Suppressor macrophage (primary cell): ENCODE data around the gene IL22RA2.
A peak's percentile ranks its signal among the peaks of the same experiment; 100 is the strongest.
"Not testable (repeated sequence)": the region's sequence is repeated elsewhere in the genome, so short reads cannot be mapped to it uniquely, and the experiment has no call there.

ENCODE experiments used
- DNase-seq, 4 experiments: peaks; one replicate each; pipeline ENCODE4 v3.0.0-alpha.2; 2020 to 2022

Gene IL22RA2

GRCh38 chr6:137121401-137121997, 51.9 kb downstream of the IL22RA2 start:
- no peak for DNase-seq

DNA sequence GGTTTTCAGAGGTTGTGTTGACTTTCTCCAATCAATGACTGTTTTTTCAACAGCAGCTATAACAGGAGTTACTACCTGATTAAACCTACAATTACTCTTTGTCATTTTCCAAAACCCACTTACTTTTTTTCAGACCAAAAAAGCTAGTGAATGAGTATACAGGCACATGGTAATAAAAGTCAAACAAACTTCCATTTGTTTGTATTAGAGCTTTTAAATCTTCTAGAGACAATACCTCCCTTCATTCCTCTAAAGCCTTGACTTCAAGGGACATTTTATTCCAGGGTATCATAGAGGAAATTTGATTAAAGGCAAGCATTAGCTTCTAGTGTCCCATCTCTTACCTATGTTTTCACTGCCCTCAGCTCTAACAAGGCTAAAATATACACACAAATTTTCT, 52.7 kb downstream of the IL22RA2 start:
- no peak for DNase-seq

GRCh38 chr6:137119196-137120104, 54.0 kb downstream of the IL22RA2 start:
- no peak for DNase-seq

- DNase-seq, result no peak
These were observed 55.9 kb downstream of the IL22RA2 start for GRCh38 chr6:137117581-137117980.

DNA sequence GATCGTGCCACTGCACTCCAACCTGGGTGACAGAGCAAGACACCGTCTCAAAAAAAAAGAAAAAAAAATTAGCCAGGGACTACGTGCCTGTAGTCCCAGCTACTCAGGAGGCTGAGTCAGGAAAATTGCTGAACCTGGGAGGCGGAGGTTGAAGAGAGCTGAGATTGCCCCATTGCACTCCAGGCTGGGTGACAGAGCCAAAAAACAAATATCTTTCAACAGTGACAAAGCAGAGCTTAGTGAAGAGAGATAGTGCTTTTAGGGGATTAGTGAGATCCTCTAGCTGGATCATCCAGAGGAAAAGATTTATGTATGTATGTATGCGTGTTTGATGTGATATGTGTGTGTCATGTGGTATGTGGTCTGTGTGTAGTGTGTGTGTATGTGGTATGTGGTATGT, 56.6 kb downstream of the IL22RA2 start:
- no peak for DNase-seq

- DNase-seq, result no peak
These were observed 57.8 kb downstream of the IL22RA2 start for GRCh38 chr6:137115658-137116057.

GRCh38 chr6:137112067-137112355, 61.4 kb downstream of the IL22RA2 start:
- DNase-seq, result no peak

DNA sequence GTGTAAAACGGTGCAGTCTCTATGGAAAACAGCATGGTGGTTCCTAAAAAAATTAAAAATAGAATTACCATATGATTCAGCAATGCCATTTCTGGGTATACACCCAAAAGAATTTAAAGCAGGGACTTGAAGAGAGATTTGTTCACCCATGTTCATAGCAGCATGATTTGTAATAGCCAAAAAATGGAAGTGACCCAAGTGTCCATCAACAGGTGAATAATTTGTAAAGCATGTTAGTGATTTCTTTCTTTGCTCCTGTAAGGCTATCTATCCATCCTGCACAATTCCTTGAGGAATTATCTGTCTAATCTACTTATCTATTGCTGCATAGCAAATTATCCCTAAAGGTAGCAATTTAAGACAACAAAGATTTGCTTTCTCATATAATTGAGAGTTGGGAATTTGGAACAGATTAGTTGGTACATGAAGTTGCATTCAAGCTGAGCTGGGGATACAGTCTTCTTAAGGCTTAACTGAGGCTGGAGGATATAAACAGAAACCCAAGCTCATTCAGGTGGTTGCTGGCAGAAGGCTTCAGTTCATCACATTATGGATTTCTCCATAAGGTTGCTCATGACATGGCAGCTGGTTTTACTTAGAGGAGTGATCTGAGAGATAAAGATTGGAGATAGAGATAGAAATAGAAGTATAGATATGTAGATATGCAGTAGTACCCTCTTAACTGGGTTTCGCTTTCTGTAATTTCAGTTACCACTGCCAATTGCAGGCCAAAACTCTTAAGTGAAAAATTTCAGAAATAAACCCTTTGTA, 62.0 kb downstream of the IL22RA2 start:
- no peak for DNase-seq

DNA sequence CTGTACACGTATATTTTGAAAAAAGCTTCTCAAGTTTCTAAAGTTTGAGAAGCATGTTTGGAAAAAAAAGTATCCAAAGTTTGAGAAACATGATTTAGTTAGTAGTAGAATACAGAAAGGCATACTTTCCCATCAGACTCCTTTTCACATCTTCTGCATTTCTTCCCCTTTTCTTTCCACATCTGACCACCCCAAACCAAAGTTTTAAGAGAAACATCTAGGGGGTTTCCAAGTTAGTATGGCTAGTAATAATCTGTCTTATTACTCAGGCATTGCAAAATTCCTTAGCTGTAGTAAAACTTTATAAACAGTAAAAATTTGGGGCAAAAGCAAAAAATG, 65.7 kb downstream of the IL22RA2 start:
- DNase-seq, result no peak

- DNase-seq, result not testable (repeated sequence)
These were observed 66.2 kb downstream of the IL22RA2 start for GRCh38 chr6:137107047-137107766.

- no peak for DNase-seq
These were observed 67.3 kb downstream of the IL22RA2 start for GRCh38 chr6:137106183-137106582.

DNA sequence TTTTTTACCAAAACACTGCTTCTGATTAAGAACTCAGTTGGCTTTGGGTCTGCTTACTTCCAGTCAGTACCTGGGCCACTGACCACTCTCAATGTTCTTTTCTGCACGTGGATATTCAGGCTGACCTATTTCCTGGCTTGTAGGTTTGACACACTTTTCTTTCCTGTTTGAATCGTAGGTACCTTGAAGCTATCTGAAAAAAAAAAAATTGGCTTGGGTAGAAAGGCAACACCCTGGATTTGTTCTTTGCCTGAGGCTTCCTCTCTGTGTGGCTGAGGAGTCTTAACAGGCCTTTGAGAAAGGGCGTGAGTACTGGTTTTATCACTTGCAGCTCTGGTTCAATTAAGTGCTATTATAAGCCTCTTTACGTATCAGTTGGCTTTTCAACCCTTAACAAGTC, 68.1 kb downstream of the IL22RA2 start:
- DNase-seq, result no peak

DNA sequence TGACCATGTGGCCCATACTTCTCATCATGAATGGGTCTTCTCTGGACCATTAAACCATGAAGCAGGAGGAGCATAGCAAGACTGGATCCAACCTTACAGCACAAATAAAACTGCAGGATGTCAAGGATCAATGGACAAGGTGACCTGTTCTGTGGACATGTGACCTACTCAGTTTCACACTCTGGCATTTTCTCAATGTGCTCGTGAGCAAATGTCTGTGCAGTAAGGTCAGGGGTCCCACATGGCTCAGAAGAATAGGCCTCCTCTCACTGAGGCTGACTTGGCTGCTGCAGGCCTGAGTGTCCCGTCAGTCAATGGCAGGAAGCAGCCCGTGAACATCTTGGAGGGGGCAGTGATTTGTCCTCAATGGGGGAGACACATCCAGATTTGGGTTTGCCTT, 68.5 kb downstream of the IL22RA2 start:
- no peak for DNase-seq

GRCh38 chr6:137102851-137103492, 70.5 kb downstream of the IL22RA2 start:
- DNase-seq, result peak in 3 of 4 experiments; percentile 11 to 30 (median 29)

DNA sequence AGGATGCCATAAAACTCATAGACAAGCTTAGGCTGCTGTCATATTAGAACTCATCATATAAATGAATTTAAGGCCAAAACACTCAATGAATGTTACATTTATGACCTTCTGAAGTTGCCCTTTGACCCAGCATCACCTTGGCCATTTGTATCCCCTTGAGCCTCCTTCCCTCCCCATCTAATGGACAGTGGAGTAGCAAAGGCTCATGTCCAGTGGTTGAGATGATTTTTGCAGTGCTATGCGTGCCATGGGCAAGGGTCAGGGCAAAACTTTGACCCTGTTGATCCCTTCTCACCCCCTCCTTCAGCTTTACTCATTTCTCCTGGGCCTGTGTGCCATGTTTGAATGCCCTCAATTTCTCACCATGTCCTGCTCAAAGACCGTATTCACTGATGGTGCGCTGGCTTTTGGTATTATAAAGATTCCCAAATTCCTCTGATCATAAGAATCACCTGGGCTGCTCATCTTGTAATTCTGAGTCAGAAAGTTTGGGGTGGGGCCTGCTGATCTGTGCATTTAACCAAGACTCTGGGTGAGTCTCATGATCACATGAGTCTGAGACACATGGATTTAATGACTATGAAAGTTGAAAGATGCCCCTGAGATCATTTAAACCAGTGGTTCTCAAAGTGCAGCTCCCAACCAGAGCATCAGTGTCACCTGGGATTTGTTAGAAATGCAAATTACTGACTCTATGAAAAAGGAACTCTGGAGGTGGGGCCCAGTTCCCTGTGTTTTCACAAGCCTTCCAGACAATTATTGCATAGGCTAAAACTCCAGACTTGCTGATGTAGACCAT, 71.2 kb downstream of the IL22RA2 start:
- DNase-seq, result peak in 1 of 4 experiments; percentile 22

- peak in 3 of 4 experiments; percentile 8 to 39 (median 32) for DNase-seq
These were observed 73.6 kb downstream of the IL22RA2 start for GRCh38 chr6:137099689-137100403.

GRCh38 chr6:137097526-137097925, 75.9 kb downstream of the IL22RA2 start:
- no peak for DNase-seq

DNA sequence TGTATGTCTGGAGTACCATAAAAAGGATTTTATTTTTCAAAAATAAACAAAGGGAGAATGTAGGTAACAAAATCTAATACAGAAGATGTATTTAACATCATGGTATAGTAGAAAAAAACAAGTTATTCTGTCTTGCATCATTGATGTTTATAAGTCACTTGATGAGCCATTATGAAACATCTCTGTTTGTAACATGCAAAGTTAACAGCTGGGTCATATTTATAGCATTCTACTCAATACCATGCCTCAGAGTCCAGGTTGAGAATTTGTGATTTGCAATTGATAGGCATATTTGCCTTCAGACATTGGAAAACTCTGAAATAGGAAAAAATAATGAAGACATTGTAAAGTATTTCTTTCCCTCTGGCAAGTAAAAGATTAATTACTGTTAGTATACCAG, 76.4 kb downstream of the IL22RA2 start:
- DNase-seq, result peak in 2 of 4 experiments; percentile 59

GRCh38 chr6:137095651-137096238, 77.7 kb downstream of the IL22RA2 start:
- DNase-seq, result peak; percentile 76 to 91 (median 84)

GRCh38 chr6:137095093-137095492, 78.4 kb downstream of the IL22RA2 start:
- DNase-seq, result no peak
